Measurements from ENCODE around the gene PACS1. TPM values are rescaled to one million over a fixed set of nuclear protein-coding genes. Genes with fewer than 3 reads are reported as not detected.

Gene PACS1
- total RNA-seq, 1 donor from 2014 or later: 121 TPM

- Mint-ChIP-seq H3K27ac (no peak overlapping the region), H3K27me3 (no peaks in the 10 kb centered on the region), H3K9me3 (no peaks in the 10 kb centered on the region), H3K4me1 (peaks cover 17% of the 10 kb centered on the region), H3K36me3 (ENCODE audit: low read depth) (peaks cover 69% of the 10 kb centered on the region), H3K4me3 (no peak overlapping the region)
- TF ChIP-seq, protein P1, sequence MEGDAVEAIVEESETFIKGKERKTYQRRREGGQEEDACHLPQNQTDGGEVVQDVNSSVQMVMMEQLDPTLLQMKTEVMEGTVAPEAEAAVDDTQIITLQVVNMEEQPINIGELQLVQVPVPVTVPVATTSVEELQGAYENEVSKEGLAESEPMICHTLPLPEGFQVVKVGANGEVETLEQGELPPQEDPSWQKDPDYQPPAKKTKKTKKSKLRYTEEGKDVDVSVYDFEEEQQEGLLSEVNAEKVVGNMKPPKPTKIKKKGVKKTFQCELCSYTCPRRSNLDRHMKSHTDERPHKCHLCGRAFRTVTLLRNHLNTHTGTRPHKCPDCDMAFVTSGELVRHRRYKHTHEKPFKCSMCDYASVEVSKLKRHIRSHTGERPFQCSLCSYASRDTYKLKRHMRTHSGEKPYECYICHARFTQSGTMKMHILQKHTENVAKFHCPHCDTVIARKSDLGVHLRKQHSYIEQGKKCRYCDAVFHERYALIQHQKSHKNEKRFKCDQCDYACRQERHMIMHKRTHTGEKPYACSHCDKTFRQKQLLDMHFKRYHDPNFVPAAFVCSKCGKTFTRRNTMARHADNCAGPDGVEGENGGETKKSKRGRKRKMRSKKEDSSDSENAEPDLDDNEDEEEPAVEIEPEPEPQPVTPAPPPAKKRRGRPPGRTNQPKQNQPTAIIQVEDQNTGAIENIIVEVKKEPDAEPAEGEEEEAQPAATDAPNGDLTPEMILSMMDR (IDR thresholded peaks at IDR 0.05): no peak
- ATAC-seq (ENCODE audit: low read depth) (no peak), DNase-seq (no peak)
- CTCF ChIA-PET: no interaction called here
- POLR2A ChIA-PET: interaction anchor here (1.7 kb wide), 1 partner anchor 42 kb away, joined by 7 read pairs; the partner anchor contains the start of gene RAB1B
- intact Hi-C loops (cut with micrococcal nuclease): no loop called here
Measured at GRCh38 chr11:66226101-66226500, 156.0 kb downstream of the PACS1 start.

DNA sequence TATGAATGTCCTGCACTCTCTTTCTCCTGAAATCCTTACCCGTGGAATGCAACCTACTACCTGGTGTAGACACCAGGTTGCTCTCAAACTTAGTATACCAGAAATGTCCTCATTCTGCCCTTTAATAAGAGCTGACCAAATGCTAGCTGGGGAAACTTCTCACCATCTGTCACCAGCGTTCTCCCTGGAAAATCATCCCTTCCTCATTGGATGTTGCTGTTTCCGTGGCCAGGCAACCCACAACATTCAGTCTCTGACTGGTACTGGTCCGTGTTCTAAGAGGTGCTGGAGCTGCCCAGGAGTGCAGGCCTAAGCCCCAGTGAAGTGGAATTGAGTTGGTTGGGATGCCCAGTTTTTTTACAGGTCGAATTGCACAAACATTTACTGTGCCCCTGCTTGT is 157.6 kb downstream of the PACS1 start:
- ChIA-PET POLR2A (no interaction called here), CTCF (no interaction called here)
- H3K36me3 Mint-ChIP-seq (ENCODE audit: low read depth): peaks cover 72% of the 10 kb centered on the region
- no peak overlapping the region for H3K27ac Mint-ChIP-seq
- ATAC-seq (ENCODE audit: low read depth) (no peak), DNase-seq (no peak)
- H3K4me3 Mint-ChIP-seq: no peak overlapping the region
- intact Hi-C loops (cut with micrococcal nuclease): no loop called here
- H3K27me3 Mint-ChIP-seq: no peaks in the 10 kb centered on the region
- TF ChIP-seq, protein P1 (IDR thresholded peaks at IDR 0.05): no peak
- H3K9me3 Mint-ChIP-seq: no peaks in the 10 kb centered on the region
- peaks cover 1% of the 10 kb centered on the region for H3K4me1 Mint-ChIP-seq

GRCh38 chr11:66228521-66228920 is 158.4 kb downstream of the PACS1 start:
- DNase-seq (no peak), ATAC-seq (ENCODE audit: low read depth) (no peak)
- H3K4me3 Mint-ChIP-seq: no peak overlapping the region
- TF ChIP-seq, protein P1 (IDR thresholded peaks at IDR 0.05): no peak
- H3K9me3 Mint-ChIP-seq: no peaks in the 10 kb centered on the region
- no peak overlapping the region for H3K27ac Mint-ChIP-seq
- H3K4me1 Mint-ChIP-seq: no peaks in the 10 kb centered on the region
- H3K36me3 Mint-ChIP-seq (ENCODE audit: low read depth): peaks cover 79% of the 10 kb centered on the region
- POLR2A ChIA-PET: no interaction called here
- H3K27me3 Mint-ChIP-seq: no peaks in the 10 kb centered on the region
- intact Hi-C loops (cut with micrococcal nuclease): no loop called here
- CTCF ChIA-PET: no interaction called here

DNA sequence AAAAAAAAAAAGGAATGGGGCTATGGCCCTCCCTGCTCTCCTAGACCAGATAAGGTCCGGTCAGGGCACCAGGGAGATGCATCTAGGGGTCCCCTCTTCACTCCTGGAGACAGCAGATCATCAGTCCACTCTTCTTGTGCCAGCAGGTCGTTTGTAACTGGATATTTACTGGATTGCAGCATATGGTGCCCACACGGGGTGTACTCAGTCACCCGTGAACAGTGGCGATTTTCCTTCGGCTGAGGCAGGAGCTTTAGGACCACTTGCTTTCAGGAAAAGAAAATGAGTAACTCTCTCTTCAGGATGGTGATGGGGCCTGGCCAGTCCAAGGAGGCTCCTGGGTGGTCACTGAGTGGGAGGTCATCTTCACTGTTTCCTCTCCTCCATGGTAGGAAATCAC is 160.1 kb downstream of the PACS1 start:
- Mint-ChIP-seq H3K27ac (no peak overlapping the region), H3K4me3 (no peak overlapping the region), H3K4me1 (no peaks in the 10 kb centered on the region), H3K27me3 (no peaks in the 10 kb centered on the region), H3K9me3 (no peaks in the 10 kb centered on the region), H3K36me3 (ENCODE audit: low read depth) (peaks cover 80% of the 10 kb centered on the region)
- CTCF ChIA-PET: no interaction called here
- TF ChIP-seq, protein P1 (IDR thresholded peaks at IDR 0.05): no peak
- DNase-seq: no peak
- intact Hi-C loops (cut with micrococcal nuclease): no loop called here
- no peak for ATAC-seq (ENCODE audit: low read depth)
- POLR2A ChIA-PET: no interaction called here

- POLR2A ChIA-PET: no interaction called here
- peaks cover 85% of the 10 kb centered on the region for H3K36me3 Mint-ChIP-seq (ENCODE audit: low read depth)
- TF ChIP-seq, protein P1 (IDR thresholded peaks at IDR 0.05): no peak
Measured at GRCh38 chr11:66230978-66231377, 160.9 kb downstream of the PACS1 start.

More at GRCh38 chr11:66230978-66231377, 160.9 kb downstream of the PACS1 start:
- Mint-ChIP-seq H3K4me3 (no peak overlapping the region), H3K27me3 (no peaks in the 10 kb centered on the region), H3K27ac (no peak overlapping the region), H3K4me1 (no peaks in the 10 kb centered on the region), H3K9me3 (no peaks in the 10 kb centered on the region)
- DNase-seq: no peak
- ATAC-seq (ENCODE audit: low read depth): no peak
- CTCF ChIA-PET: no interaction called here
- intact Hi-C loops (cut with micrococcal nuclease): no loop called here

All from activated B cell treated with CpG ODN at 0.5 μM for 24 hours (primary cell).